Nucleus accumbens (tissue), 56 donors: ENCODE measurements around the gene ZNF281.
A peak's percentile ranks its signal among the peaks of the same experiment; 100 is the strongest.
"Not testable (repeated sequence)": the region's sequence is repeated elsewhere in the genome, so short reads cannot be mapped to it uniquely, and the experiment has no call there.

Source experiments
- DNase-seq, 56 donors: peaks; one replicate each; lab custom pipeline; 2025; lab: John Stamatoyannopoulos, UW

Gene ZNF281

GRCh38 chr1:200367841-200368534, 41.8 kb downstream of the ZNF281 start:
- peak in 41 of 56 donors; percentile 6 to 73 (median 29) for DNase-seq

DNA sequence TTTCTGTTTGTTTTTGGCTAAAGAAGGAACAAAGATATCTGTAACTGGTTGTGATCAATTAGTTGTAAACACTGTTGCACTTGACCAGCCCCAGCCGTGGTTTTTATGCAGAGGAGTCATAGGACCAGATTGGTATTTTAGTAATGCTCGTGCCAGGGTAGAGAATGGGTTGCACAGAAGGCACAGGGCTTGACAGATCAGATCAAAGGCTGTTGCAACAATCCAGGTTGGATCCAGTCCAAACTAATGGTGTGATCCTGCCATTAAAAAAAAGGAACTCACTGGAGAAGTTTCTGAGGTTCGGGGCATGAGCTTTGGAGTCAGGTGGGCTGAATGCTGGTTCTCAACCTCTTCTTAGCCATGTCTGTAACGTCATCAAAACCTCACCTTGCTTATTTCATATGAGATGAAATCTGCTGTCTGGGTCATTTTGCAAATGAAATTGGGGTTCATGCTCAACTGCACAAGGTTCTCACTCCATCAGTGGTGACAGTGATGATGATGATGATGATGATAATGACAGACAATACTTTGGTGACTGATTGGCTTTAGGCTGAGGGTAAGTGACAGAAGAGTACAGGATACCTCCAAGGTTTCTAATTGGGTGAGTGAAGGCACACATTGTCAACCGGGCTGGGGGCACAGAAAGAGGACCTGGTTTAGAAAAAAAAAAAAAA, 43.1 kb downstream of the ZNF281 start:
- DNase-seq: no peak

GRCh38 chr1:200365897-200366426, 43.9 kb downstream of the ZNF281 start:
- no peak for DNase-seq

GRCh38 chr1:200364831-200365230, 45.0 kb downstream of the ZNF281 start:
- DNase-seq: no peak

DNA sequence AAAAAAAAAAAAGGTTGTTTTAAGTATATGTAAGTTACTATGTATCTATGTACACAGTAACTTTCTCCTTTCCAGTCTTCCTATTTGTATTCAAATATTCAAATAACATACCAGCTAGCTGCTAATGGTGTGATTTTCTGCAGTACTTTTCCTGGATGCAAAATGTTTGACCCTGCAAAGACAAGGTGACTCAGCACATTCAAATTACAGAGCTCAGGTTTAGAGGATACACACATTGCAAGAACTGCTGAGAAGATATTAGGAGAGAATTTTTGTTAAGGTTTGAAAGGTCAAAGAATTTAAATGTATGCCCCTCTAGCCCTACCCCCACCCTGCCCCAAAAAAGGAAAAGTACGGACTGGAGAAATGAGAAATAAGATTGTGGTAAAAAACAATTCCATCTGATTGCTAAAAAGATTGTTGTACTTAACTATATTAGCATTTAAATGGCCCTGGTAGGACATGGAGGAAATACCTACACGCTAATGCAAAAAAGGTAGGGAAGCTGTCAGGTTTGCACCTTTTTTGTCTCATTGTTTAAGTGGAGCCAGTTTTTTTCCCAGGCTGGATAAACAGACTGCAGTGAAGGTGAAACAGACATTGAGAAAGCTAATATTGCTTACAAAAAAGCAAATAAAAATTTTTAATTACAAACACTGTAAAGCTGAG, 45.6 kb downstream of the ZNF281 start:
- no peak for DNase-seq

- no peak for DNase-seq
Observed at GRCh38 chr1:200363264-200363933, 46.4 kb downstream of the ZNF281 start.

DNA sequence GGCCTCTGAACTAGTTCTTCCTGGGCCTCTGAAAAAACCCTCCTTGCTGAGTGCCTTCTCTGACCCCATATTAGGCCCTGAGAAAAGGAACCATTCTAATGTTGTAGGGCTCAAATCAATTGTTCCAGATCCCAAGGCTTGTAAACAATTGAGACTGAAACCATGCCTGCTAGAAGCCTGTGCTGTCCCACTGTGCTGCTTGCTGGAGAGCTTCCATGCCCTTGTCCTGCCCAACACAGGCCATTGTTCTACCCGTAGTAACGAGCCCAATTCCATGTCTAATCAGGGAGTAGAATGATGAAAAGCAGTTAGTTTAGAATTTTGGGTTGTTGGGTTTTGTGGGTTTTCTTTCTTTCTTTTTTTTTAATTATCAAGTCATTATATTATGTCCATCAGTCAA, 47.4 kb downstream of the ZNF281 start:
- DNase-seq: peak in 38 of 56 donors; percentile 1 to 69 (median 39)

DNA sequence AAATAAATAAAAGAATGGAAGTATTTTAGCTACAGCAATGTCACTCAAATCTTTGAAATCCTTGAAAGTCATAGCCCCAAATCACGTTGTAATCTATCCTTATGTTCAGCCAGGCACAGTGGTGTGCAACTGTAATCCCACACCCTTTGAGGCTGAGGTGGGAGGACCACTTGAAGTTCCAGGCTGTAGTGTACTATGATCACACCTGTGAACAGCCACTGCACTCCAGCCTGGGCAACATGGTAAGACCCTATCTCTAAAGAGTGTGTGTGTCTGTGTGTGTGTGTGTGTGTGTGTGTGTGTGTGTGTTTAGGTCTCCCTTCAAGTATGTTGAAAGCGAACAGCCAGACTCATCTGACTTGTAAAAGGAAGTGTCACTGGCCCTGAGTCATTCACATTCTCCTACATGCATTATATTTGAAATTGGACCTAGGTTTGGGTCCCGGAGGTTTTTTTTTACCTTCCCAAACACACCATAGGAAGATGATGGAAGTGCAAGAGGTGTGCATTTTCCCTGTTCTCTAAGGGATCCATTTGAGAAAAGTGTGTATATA, 50.1 kb downstream of the ZNF281 start:
- no peak for DNase-seq

DNA sequence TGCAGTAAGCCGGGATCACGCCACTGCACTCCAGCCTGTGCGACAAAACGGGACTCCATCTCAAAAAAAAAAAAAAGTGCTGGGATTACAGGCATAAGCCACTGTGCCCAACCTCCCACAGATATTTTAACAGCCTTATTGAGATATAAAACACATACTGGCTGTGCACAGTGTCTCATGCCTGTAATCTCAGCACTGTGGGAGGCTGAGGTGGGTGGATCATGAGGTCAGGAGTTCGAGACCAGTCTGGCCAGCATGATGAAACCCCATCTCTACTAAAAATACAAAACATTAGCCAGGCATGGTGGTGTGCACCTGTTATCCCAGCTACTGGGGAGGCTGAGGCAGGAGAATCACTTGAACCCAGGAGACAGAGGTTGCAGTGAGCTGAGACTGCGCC, 51.9 kb downstream of the ZNF281 start:
- DNase-seq: not testable (repeated sequence)

DNA sequence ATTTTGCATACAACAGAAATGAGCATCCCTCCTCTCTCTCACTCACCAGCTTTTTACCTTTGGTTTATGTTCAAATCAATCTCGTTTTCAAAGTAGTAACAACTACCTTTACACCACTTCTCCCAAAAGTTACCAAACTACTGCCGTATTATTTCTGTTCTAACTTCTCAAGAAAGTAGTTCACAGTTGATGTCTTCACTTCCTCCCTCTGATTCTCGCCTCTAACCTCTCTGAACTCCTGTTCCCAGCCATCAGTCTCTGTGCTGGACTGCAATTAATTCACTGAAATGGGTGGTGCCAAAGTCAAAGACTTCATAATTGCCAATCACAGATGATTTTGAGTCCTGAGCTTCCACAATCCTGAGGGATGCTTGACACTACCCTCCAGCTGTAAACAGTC, 54.0 kb downstream of the ZNF281 start:
- DNase-seq: no peak
